Measurements from ENCODE around the gene WDR70. TPM values are rescaled to one million over a fixed set of nuclear protein-coding genes. Genes with fewer than 3 reads are reported as not detected.

WDR70 gene
- polyA plus RNA-seq, 1 of the 3 experiments (the other 2 are of a cell fraction), result 14.2 TPM

DNA sequence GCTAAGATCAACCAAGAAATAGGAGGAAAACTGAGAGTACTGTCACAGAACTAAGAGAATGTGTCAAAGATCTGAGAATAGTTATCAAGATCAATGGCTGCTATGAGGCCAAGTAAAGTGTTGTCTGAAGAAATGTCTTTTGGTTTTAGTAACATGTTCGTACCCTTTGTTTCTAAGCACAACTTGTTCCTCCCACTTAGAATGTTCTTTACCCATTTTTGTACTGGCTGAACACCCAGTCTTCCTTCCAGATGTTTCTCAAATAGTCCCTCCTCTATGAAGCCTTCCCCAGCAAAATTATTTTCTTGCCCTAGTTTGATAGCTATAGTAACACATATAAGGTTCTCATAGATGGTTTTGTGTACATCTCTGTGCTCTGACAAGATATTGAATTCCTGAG is 191.5 kb downstream of the WDR70 start:
- DNase-seq, result no peak
- no peak overlapping the region for H3K4me3 ChIP-seq (ENCODE audit: low read depth in 2 of 2, low read length in 1 of 2)
- H3K4me1 ChIP-seq (ENCODE audit: control insufficient read depth in 1 of 2, insufficient read depth in 2 of 2, low read depth in 1 of 2, low read length in 1 of 2), result peaks cover 0 to 17% of the 10 kb centered on the region in 2 experiments; a peak in 2 of 4 replicates
- H3K9ac ChIP-seq, result no peak overlapping the region
- H3F3A ChIP-seq (replicated peaks; ENCODE audit: insufficient read depth), result no peaks in the 10 kb centered on the region
- POLR2A ChIA-PET, result no interaction called here
- H3K9me2 ChIP-seq, result no peaks in the 10 kb centered on the region
- H3K79me2 ChIP-seq (ENCODE audit: insufficient read depth), result no peaks in the 10 kb centered on the region
- no peaks in the 10 kb centered on the region for H4K20me1 ChIP-seq (ENCODE audit: insufficient read depth)
- 91% methylated on average over 1 of the region's 1 CpG for WGBS (ENCODE audit: low lambda C conversion rate)
- TF ChIP-seq, protein P1, sequence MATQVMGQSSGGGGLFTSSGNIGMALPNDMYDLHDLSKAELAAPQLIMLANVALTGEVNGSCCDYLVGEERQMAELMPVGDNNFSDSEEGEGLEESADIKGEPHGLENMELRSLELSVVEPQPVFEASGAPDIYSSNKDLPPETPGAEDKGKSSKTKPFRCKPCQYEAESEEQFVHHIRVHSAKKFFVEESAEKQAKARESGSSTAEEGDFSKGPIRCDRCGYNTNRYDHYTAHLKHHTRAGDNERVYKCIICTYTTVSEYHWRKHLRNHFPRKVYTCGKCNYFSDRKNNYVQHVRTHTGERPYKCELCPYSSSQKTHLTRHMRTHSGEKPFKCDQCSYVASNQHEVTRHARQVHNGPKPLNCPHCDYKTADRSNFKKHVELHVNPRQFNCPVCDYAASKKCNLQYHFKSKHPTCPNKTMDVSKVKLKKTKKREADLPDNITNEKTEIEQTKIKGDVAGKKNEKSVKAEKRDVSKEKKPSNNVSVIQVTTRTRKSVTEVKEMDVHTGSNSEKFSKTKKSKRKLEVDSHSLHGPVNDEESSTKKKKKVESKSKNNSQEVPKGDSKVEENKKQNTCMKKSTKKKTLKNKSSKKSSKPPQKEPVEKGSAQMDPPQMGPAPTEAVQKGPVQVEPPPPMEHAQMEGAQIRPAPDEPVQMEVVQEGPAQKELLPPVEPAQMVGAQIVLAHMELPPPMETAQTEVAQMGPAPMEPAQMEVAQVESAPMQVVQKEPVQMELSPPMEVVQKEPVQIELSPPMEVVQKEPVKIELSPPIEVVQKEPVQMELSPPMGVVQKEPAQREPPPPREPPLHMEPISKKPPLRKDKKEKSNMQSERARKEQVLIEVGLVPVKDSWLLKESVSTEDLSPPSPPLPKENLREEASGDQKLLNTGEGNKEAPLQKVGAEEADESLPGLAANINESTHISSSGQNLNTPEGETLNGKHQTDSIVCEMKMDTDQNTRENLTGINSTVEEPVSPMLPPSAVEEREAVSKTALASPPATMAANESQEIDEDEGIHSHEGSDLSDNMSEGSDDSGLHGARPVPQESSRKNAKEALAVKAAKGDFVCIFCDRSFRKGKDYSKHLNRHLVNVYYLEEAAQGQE (IDR thresholded peaks at IDR 0.05; ENCODE audit: low read depth, low read length), result no peak
- TF ChIP-seq, protein P2, sequence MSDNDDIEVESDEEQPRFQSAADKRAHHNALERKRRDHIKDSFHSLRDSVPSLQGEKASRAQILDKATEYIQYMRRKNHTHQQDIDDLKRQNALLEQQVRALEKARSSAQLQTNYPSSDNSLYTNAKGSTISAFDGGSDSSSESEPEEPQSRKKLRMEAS (IDR thresholded peaks at IDR 0.05; ENCODE audit: low read depth), result no peak
- TF ChIP-seq SIN3A (IDR thresholded peaks at IDR 0.05; ENCODE audit: borderline replicate concordance, low read depth, low read length), result no peak
- TF ChIP-seq FOSL2 (IDR thresholded peaks at IDR 0.05; ENCODE audit: borderline replicate concordance, low read depth), result no peak
- TF ChIP-seq RXRA (IDR thresholded peaks at IDR 0.05; ENCODE audit: borderline replicate concordance, low read depth), result no peak
- TF ChIP-seq, protein P3, sequence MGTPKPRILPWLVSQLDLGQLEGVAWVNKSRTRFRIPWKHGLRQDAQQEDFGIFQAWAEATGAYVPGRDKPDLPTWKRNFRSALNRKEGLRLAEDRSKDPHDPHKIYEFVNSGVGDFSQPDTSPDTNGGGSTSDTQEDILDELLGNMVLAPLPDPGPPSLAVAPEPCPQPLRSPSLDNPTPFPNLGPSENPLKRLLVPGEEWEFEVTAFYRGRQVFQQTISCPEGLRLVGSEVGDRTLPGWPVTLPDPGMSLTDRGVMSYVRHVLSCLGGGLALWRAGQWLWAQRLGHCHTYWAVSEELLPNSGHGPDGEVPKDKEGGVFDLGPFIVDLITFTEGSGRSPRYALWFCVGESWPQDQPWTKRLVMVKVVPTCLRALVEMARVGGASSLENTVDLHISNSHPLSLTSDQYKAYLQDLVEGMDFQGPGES (IDR thresholded peaks at IDR 0.05; ENCODE audit: low read depth, low read length), result no peak
- no peak for TF ChIP-seq RAD21 (IDR thresholded peaks at IDR 0.05; ENCODE audit: low read length)
- TF ChIP-seq ELF1 (IDR thresholded peaks at IDR 0.05), result no peak
- TF ChIP-seq, protein P4, sequence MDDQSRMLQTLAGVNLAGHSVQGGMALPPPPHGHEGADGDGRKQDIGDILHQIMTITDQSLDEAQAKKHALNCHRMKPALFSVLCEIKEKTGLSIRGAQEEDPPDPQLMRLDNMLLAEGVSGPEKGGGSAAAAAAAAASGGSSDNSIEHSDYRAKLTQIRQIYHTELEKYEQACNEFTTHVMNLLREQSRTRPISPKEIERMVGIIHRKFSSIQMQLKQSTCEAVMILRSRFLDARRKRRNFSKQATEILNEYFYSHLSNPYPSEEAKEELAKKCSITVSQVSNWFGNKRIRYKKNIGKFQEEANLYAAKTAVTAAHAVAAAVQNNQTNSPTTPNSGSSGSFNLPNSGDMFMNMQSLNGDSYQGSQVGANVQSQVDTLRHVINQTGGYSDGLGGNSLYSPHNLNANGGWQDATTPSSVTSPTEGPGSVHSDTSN (IDR thresholded peaks at IDR 0.05), result no peak
- TF ChIP-seq TCF12 (IDR thresholded peaks at IDR 0.05), result no peak
- TF ChIP-seq RFX5 (IDR thresholded peaks at IDR 0.05; ENCODE audit: low read length), result no peak
- TF ChIP-seq, protein P5, sequence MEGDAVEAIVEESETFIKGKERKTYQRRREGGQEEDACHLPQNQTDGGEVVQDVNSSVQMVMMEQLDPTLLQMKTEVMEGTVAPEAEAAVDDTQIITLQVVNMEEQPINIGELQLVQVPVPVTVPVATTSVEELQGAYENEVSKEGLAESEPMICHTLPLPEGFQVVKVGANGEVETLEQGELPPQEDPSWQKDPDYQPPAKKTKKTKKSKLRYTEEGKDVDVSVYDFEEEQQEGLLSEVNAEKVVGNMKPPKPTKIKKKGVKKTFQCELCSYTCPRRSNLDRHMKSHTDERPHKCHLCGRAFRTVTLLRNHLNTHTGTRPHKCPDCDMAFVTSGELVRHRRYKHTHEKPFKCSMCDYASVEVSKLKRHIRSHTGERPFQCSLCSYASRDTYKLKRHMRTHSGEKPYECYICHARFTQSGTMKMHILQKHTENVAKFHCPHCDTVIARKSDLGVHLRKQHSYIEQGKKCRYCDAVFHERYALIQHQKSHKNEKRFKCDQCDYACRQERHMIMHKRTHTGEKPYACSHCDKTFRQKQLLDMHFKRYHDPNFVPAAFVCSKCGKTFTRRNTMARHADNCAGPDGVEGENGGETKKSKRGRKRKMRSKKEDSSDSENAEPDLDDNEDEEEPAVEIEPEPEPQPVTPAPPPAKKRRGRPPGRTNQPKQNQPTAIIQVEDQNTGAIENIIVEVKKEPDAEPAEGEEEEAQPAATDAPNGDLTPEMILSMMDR (IDR thresholded peaks at IDR 0.05), result no peak
- TF ChIP-seq MEF2A (IDR thresholded peaks at IDR 0.05; ENCODE audit: borderline replicate concordance, low read depth), result no peak
- TF ChIP-seq NRF1 (IDR thresholded peaks at IDR 0.05; ENCODE audit: low read depth, low read length), result no peak
- TF ChIP-seq GABPA (IDR thresholded peaks at IDR 0.05; ENCODE audit: low read depth), result no peak
- TF ChIP-seq, protein P6, sequence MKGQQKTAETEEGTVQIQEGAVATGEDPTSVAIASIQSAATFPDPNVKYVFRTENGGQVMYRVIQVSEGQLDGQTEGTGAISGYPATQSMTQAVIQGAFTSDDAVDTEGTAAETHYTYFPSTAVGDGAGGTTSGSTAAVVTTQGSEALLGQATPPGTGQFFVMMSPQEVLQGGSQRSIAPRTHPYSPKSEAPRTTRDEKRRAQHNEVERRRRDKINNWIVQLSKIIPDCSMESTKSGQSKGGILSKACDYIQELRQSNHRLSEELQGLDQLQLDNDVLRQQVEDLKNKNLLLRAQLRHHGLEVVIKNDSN (IDR thresholded peaks at IDR 0.05; ENCODE audit: borderline replicate concordance, low read depth), result no peak
- TF ChIP-seq GATA2 (CRISPR knock-in tag; IDR thresholded peaks at IDR 0.05), result no peak
- no peaks in the 10 kb centered on the region for H3K27me3 ChIP-seq (ENCODE audit: insufficient read depth)
- no peak overlapping the region for H3K27ac ChIP-seq (ENCODE audit: low read depth in 2 of 2, low read length in 1 of 2)
- H3K36me3 ChIP-seq (replicated peaks in 1 of 2; ENCODE audit: control insufficient read depth in 1 of 2, insufficient read depth in 2 of 2, low read length in 1 of 2), result no peaks in the 10 kb centered on the region
- no peak overlapping the region for H3K4me2 ChIP-seq
- no peaks in the 10 kb centered on the region for H3K9me3 ChIP-seq
- CTCF ChIA-PET, result interaction anchor here (1.2 kb wide), 1 partner anchor 16 kb away, joined by 3 read pairs; no protein-coding TSS in a partner anchor
- no peak overlapping the region for H2AFZ ChIP-seq (ENCODE audit: low read depth)
